GM12875 (cell line): ENCODE results near the gene GLYR1.

ENCODE experiments used
- H3K4me3 ChIP-seq: one replicate; pipeline ENCODE4 v1.5.1; 2011; ENCODE audit warnings: low read depth, low read length, control low read depth
- CTCF ChIP-seq: IDR thresholded peaks from 2 replicates; pipeline ENCODE4 v1.5.1; 2011; ENCODE audit warnings: low read depth, mild to moderate bottlenecking, control low read depth, inconsistent platforms, low read length, moderate library complexity, borderline replicate concordance; ENCODE audit not compliant: insufficient read depth

GLYR1 gene

DNA sequence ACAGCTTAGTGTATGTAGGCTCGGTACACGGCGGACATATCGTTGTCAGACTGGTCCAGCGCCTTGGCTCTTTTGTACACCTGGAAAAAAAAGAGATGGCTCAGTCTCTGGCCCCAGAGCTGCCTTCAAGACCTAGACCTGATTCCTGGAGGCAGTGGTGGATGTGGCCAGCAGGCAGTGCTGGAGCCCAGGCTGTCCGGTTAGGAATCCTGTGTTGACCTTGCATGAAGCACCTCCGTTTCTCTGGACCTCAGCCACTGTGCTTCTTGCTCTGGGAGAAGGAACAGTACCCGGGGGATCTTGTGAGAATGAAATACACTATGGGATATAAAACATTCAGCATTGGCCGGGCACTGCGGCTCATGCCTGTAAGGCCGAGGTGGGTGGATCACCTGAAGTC lies 41.9 kb downstream of the GLYR1 start:
- no peak for TF ChIP-seq CTCF
- no peak overlapping the region for H3K4me3 ChIP-seq

- TF ChIP-seq CTCF: no peak
Observed at GRCh38 chr16:4803898-4804762, 43.0 kb downstream of the GLYR1 start.

DNA sequence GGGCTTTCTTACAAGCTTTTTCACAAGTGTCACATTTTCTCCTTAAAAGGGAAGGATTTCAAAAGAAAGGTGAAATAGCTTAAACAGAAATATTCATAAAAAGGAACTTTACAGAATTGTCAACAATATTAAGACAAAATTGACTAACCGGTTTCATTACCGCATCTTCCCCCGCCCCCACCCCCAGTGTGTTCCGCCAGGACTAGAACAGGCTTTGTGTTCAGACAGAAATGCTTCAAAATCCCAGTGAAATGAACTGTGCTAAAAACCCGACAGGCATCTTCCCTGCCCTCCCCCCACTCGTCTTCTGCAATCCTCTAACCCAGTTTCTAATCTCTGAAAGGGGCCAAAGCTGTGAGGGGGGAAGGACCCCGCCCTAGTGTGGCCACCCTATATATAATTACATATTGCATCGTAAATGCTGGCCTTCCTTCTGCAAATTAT lies 43.7 kb downstream of the GLYR1 start:
- TF ChIP-seq CTCF: no peak
- no peak overlapping the region for H3K4me3 ChIP-seq

More at GRCh38 chr16:4803898-4804762, 43.0 kb downstream of the GLYR1 start:
- no peak overlapping the region for H3K4me3 ChIP-seq

DNA sequence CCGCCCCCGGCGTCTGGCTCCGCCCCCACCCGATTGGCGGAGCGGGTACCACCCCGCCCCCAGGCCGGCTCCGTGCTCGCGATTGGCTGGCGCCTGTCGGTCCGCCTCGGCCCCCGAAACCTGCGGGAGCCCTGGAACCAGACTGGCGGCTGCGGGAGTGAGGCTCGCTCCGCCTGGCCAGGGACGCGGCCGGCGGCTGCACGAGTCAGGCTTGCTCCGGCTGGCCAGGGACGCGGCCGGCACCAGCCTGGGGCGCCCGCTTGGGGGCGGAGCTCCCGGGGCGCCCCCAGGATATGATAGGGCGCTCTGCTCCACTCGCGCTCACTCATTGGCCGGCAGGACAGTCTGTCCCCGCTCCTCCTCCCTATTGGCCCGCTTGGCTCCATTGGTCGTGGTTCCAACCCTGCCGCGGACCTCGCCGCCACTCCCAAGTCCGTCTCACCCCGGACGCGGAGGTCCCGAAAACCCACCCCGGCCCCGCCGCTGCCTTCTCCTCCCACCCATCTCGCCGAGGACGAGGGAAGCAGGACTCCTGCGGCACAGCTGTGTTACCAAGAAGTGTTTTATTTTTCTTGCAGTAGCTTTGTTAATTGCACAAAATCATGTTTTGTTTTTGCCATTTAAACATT lies 44.3 kb downstream of the GLYR1 start:
- peak overlapping the region; percentile 76 for H3K4me3 ChIP-seq
- TF ChIP-seq CTCF: no peak

- H3K4me3 ChIP-seq: peak within 1 kb of the TSS; percentile 76
Observed at GRCh38 chr16:4801962-4802658, 45.0 kb downstream of the GLYR1 start, which contains the start of gene ROGDI. ROGDI (minus strand) TSS chr16:4802633; CDS start chr16:4802571, 62 bp downstream.

More at GRCh38 chr16:4801962-4802658, 45.0 kb downstream of the GLYR1 start, which contains the start of gene ROGDI:
- TF ChIP-seq CTCF: no peak
